Loucy (cell line): ENCODE data around the gene EXTL1.

Experiments
- EZH2phosphoT487 ChIP-seq: fragments of 200-600 bp; IDR thresholded peaks from 2 replicates; pipeline ENCODE4 v1.6.1; 2018; ENCODE audit warnings: antibody characterized with exemption, mild to moderate bottlenecking, moderate library complexity, borderline replicate concordance
- TF ChIP-seq, protein P1 (sequence below): fragments of 200-600 bp; sonication (generic); conservative IDR thresholded peaks from 2 replicates; pipeline ENCODE4 v1.5.1; 2014; ENCODE audit warnings: mild to moderate bottlenecking, antibody characterized with exemption, low read length

GRCh38 chr1:26075421-26076144, 54.0 kb downstream of the EXTL1 start:
- TF ChIP-seq, protein P1, sequence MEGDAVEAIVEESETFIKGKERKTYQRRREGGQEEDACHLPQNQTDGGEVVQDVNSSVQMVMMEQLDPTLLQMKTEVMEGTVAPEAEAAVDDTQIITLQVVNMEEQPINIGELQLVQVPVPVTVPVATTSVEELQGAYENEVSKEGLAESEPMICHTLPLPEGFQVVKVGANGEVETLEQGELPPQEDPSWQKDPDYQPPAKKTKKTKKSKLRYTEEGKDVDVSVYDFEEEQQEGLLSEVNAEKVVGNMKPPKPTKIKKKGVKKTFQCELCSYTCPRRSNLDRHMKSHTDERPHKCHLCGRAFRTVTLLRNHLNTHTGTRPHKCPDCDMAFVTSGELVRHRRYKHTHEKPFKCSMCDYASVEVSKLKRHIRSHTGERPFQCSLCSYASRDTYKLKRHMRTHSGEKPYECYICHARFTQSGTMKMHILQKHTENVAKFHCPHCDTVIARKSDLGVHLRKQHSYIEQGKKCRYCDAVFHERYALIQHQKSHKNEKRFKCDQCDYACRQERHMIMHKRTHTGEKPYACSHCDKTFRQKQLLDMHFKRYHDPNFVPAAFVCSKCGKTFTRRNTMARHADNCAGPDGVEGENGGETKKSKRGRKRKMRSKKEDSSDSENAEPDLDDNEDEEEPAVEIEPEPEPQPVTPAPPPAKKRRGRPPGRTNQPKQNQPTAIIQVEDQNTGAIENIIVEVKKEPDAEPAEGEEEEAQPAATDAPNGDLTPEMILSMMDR = no peak
- TF ChIP-seq EZH2phosphoT487 = no peak
